Mammary epithelial cell (primary cell): ENCODE data around the gene ACER2.

Experiments used
- CTCF ChIP-seq, 2 donors: IDR thresholded peaks in 1 of 2; conservative IDR thresholded peaks in 1 of 2; 2 replicates each; pipeline ENCODE4 v1.5.1; 2011 to 2012; ENCODE audit warnings: inconsistent platforms in 2 of 2, low read length in 2 of 2, mild to moderate bottlenecking in 2 of 2, control low read depth in 1 of 2, low read depth in 1 of 2; ENCODE audit not compliant: insufficient read depth in 1 of 2; ENCODE audit errors: extremely low read depth in 1 of 2
- EZH2 ChIP-seq: IDR thresholded peaks from 2 replicates; pipeline ENCODE4 v1.6.1; 2012; ENCODE audit warnings: low read length, inconsistent platforms, borderline replicate concordance

- TF ChIP-seq CTCF (conservative IDR thresholded peaks at IDR 0.05 in 1 of 2, IDR thresholded peaks at IDR 0.05 in 1 of 2; ENCODE audit: extremely low read depth in 1 of 2, insufficient read depth in 1 of 2, low read depth in 1 of 2, low read length in 2 of 2) (no peak), EZH2 (no peak)
Observed at GRCh38 chr9:19488721-19489120, 79.9 kb downstream of the ACER2 start.
